GM18951 (cell line): ENCODE measurements around the gene RFFL.
"Not testable (repeated sequence)": the region's sequence is repeated elsewhere in the genome, so short reads cannot be mapped to it uniquely, and the experiment has no call there.

Experiments
- POLR2A ChIP-seq: IDR thresholded peaks from 4 replicates; pipeline ENCODE4 v1.6.1; 2011; ENCODE audit warnings: mild to moderate bottlenecking; ENCODE audit not compliant: insufficient read length, insufficient read depth; ENCODE audit errors: extremely low read depth
- in situ Hi-C: fragments of 300-500 bp; cut with MboI; formaldehyde crosslinking; loops from one replicate; pipeline ENCODE4 v1.12.0; 2022; ENCODE audit warnings: low sequenced_read_pairs, mixed read lengths, inconsistent platforms; ENCODE audit not compliant: unreplicated experiment

RFFL gene

GRCh38 chr17:35019386-35020179 is 43.9 kb downstream of the RFFL start:
- in situ Hi-C loops: loop anchor here (10.0 kb wide), 1 partner anchor 75 kb away; no protein-coding TSS in a partner anchor
- TF ChIP-seq POLR2A: no peak

DNA sequence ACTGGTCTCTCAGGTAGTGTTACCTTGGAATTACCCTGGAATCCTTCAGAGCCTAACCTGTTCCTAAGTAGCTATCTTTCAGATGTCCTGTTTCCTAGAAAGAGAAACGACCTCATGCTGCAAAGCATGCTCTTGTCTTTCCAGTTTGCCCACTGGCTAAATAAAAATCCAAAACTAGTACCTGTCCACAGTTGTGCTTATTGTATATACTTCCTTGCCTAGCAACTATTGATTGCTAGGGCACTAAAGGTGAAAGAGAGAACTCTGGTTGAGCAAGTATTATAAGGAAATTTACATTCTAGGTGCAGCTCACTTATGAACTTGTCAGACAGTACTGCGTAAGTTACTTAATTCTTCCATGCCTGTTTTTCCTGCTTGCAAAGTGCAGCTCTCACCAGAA is 44.7 kb downstream of the RFFL start:
- TF ChIP-seq POLR2A: no peak
- in situ Hi-C loops: loop anchor here (10.0 kb wide), 1 partner anchor 76 kb away; no protein-coding TSS in a partner anchor

GRCh38 chr17:35017021-35017420 is 46.5 kb downstream of the RFFL start:
- no peak for TF ChIP-seq POLR2A
- in situ Hi-C loops: loop anchor here (10.0 kb wide), 1 partner anchor 78 kb away; no protein-coding TSS in a partner anchor

DNA sequence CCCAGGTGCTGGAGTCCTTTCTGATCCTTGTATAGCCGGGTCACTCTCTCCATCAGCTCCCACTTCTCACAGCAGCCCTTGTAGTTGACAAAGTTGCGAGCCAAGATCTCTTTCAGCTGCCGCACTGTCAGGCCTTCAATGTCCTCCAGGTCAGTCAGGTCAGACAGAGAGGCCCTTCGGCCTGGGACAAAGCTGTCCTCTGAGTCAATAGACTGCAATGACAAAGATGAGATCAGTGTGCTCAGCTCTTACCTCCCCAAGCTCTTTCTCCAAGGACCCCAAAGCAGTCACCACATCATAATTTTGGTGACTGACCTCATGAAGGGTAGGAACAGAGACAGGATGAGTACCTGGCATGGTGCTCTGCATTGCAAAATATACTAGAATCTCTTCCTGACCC is 47.1 kb downstream of the RFFL start:
- in situ Hi-C loops: loop anchor here (10.0 kb wide), 1 partner anchor 78 kb away; no protein-coding TSS in a partner anchor
- no peak for TF ChIP-seq POLR2A

- in situ Hi-C loops: loop anchor here (10.0 kb wide), 1 partner anchor 83 kb away; no protein-coding TSS in a partner anchor
- no peak for TF ChIP-seq POLR2A
Observed at GRCh38 chr17:35011671-35012216, 51.8 kb downstream of the RFFL start.

DNA sequence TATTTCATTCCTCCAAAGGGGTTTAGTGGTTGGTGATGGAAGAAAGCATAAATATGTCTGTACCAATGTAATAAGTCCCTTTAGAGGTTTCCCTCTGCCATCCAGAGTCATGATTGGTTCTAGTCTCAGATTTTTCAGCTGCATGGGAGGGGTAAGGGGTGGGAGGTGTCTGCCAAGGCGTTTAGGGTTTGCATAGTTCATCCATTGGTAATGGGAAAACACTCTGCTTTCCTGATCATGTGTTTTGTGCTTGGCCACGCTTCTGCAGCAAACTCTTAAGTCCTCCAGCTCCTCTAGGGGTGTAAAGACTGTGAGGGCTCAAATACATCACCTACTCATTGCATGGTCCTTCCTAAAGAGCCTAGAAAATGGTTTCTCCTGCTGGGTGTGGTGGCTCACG is 53.4 kb downstream of the RFFL start:
- in situ Hi-C loops: loop anchor here (10.0 kb wide), 1 partner anchor 85 kb away; no protein-coding TSS in a partner anchor
- no peak for TF ChIP-seq POLR2A

GRCh38 chr17:35006961-35007360 is 56.5 kb downstream of the RFFL start:
- no peak for TF ChIP-seq POLR2A
- in situ Hi-C loops: no loop called here

DNA sequence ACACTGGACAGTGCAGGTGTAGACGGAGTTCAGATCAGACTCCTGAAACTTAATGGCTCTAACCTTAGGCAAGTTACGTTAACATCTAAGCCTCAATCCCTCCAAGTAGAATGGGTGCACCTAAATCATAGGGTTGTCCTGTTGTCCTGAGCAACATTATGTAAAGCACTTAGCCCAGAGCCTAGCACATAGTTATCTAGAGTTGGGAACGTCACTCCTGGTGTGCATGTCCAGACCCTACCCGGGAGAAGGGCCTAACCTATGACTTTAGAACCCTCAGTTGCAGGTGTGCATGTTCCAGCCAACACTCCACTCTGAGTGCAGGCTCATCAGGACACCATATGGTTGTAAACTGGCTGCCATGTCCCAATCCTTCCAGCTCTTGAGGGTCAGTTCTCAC is 57.2 kb downstream of the RFFL start:
- TF ChIP-seq POLR2A: no peak
- in situ Hi-C loops: no loop called here

- in situ Hi-C loops: no loop called here
- no peak for TF ChIP-seq POLR2A
Observed at GRCh38 chr17:35003778-35004177, 59.7 kb downstream of the RFFL start.

DNA sequence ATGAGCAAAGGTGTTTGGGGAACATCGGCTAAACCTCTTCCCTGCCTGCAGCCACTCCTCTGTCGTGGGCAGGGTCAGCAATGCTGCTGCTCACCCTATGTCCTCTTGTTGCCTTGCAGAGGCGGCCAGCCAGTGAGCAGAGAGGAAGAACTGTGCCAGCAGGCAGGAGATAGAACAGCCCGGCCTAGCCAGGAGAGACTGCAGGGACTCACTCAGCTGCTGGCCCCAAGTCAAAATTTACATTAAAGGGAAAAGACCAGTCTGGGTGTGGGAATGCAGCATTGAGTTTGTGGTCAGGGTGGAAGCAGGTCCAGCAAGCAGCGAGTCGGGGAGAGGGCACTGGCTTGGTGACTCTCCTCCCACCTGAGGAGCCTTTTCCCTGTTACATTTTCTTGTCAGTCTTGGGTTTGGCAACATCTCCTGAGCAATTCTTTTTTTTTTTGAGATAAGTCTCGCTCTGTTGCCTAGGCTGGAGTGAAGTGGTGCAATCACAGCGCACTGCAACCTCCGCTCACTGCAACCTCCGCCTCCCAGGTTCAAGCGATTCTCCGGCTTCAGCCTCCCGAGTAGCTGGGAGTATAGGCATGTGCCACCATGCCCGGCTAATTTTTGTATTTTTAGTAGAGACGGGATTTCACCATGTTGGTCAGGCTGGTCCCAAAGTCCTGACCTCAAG is 60.5 kb downstream of the RFFL start:
- TF ChIP-seq POLR2A: no peak
- in situ Hi-C loops: no loop called here

DNA sequence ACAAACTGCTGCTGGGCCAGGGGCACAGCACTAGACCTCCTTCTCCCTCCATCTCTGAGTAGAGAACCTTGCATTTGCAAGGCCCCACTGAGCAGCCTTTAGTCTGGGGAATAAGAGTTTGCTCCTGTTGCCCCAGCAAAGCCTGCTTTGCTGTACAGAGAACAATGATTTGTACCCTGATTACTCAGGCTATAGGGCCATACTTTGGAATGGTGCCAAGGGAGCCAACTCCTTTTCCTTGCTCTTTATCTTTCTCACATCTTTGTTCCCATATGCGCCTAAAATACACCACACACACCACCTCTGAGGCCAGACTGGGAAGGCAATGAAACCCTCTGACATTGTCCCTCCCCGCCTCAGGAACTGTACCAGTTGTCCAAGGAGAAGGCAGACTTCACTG is 62.0 kb downstream of the RFFL start:
- in situ Hi-C loops: no loop called here
- TF ChIP-seq POLR2A: no peak

GRCh38 chr17:35000965-35001364 is 62.5 kb downstream of the RFFL start:
- in situ Hi-C loops: not testable (repeated sequence)

GRCh38 chr17:34999456-34999855 is 64.1 kb downstream of the RFFL start:
- in situ Hi-C loops: no loop called here
- TF ChIP-seq POLR2A: no peak
